Dendritic cell treated with granulocyte-macrophage colony-stimulating factor and Interleukin-4, amounts not matched to agents 40 ng/mL and 50 ng/mL, for 4 days (primary cell): ENCODE measurements around the gene PHIP.

Experiments used
- H3K27ac Mint-ChIP-seq: one replicate; pipeline ENCODE4 v1.8.0; 2022; ENCODE audit warnings: mild to moderate bottlenecking, mixed read lengths
- H3K27me3 Mint-ChIP-seq: one replicate; pipeline ENCODE4 v1.8.0; 2022; ENCODE audit warnings: mild to moderate bottlenecking, mixed read lengths
- H3K36me3 Mint-ChIP-seq: one replicate; pipeline ENCODE4 v1.8.0; 2022; ENCODE audit warnings: low read depth, mixed read lengths
- H3K4me1 Mint-ChIP-seq: one replicate; pipeline ENCODE4 v1.8.0; 2022; ENCODE audit warnings: low read depth, mixed read lengths
- H3K4me3 Mint-ChIP-seq: one replicate; pipeline ENCODE4 v1.8.0; 2022; ENCODE audit warnings: mild to moderate bottlenecking, moderate library complexity, mixed read lengths
- H3K9me3 Mint-ChIP-seq: one replicate; pipeline ENCODE4 v1.8.0; 2022; ENCODE audit warnings: mixed read lengths
- intact Hi-C: fragments of 100-400 bp; cut with micrococcal nuclease; formaldehyde crosslinking; loops from one replicate; pipeline ENCODE4 v1.15.0; 2022

Gene PHIP

GRCh38 chr6:79079561-79080041, 1.5 kb upstream of the PHIP start:
- H3K9me3 Mint-ChIP-seq, result no peaks in the 10 kb centered on the region
- peaks cover 36% of the 10 kb centered on the region for H3K4me1 Mint-ChIP-seq
- peaks cover 21% of the 10 kb centered on the region for H3K36me3 Mint-ChIP-seq
- H3K27ac Mint-ChIP-seq, result peak overlapping the region; percentile 99
- peak overlapping the region; percentile 92 for H3K4me3 Mint-ChIP-seq
- H3K27me3 Mint-ChIP-seq, result no peaks in the 10 kb centered on the region
- intact Hi-C loops, result loop anchor here (2.0 to 10.0 kb wide), 4 partner anchors 457 to 1025 kb away; partner anchors contain the start of genes BCKDHB and LCA5

GRCh38 chr6:79077715-79078074, 359 bp downstream of the PHIP start:
- H3K4me1 Mint-ChIP-seq, result peaks cover 35% of the 10 kb centered on the region
- H3K27me3 Mint-ChIP-seq, result no peaks in the 10 kb centered on the region
- peak overlapping the region; percentile 92 for H3K4me3 Mint-ChIP-seq
- H3K27ac Mint-ChIP-seq, result peak overlapping the region; percentile 99
- intact Hi-C loops, result loop anchor here (1.0 to 10.0 kb wide), 5 partner anchors 156 to 1027 kb away; partner anchors contain the start of genes BCKDHB and LCA5
- peaks cover 21% of the 10 kb centered on the region for H3K36me3 Mint-ChIP-seq
- no peaks in the 10 kb centered on the region for H3K9me3 Mint-ChIP-seq

- no peaks in the 10 kb centered on the region for H3K27me3 Mint-ChIP-seq
Observed at GRCh38 chr6:79076782-79077641, 1.0 kb downstream of the PHIP start.

GRCh38 chr6:79076160-79076559, 1.9 kb downstream of the PHIP start:
- peaks cover 30% of the 10 kb centered on the region for H3K36me3 Mint-ChIP-seq
- H3K27me3 Mint-ChIP-seq, result no peaks in the 10 kb centered on the region
- H3K4me1 Mint-ChIP-seq, result peaks cover 42% of the 10 kb centered on the region
- intact Hi-C loops, result loop anchor here (5.0 to 10.0 kb wide), 3 partner anchors 701 to 1029 kb away; partner anchors contain the start of gene BCKDHB
- no peaks in the 10 kb centered on the region for H3K9me3 Mint-ChIP-seq
- peak overlapping the region; percentile 99 for H3K27ac Mint-ChIP-seq
- H3K4me3 Mint-ChIP-seq, result peak overlapping the region; percentile 80

More at GRCh38 chr6:79076782-79077641, 1.0 kb downstream of the PHIP start:
- Mint-ChIP-seq H3K27ac (peak overlapping the region; percentile 99), H3K36me3 (peaks cover 27% of the 10 kb centered on the region), H3K4me3 (peak overlapping the region; percentile 80), H3K4me1 (peaks cover 41% of the 10 kb centered on the region), H3K9me3 (no peaks in the 10 kb centered on the region)
- intact Hi-C loops, result loop anchor here (5.0 to 10.0 kb wide), 3 partner anchors 700 to 1028 kb away; partner anchors contain the start of gene BCKDHB

GRCh38 chr6:79073888-79074287, 4.2 kb downstream of the PHIP start:
- intact Hi-C loops, result loop anchor here (10.0 kb wide), 2 partner anchors 791 to 1031 kb away; partner anchors contain the start of gene BCKDHB
- Mint-ChIP-seq H3K27me3 (no peaks in the 10 kb centered on the region), H3K4me1 (peaks cover 33% of the 10 kb centered on the region), H3K4me3 (no peak overlapping the region), H3K9me3 (no peaks in the 10 kb centered on the region), H3K27ac (no peak overlapping the region), H3K36me3 (peaks cover 34% of the 10 kb centered on the region)

- intact Hi-C loops, result loop anchor here (10.0 kb wide), 2 partner anchors 792 to 1032 kb away; partner anchors contain the start of gene BCKDHB
- Mint-ChIP-seq H3K4me3 (no peak overlapping the region), H3K4me1 (peaks cover 33% of the 10 kb centered on the region), H3K27ac (peak overlapping the region; percentile 39), H3K9me3 (no peaks in the 10 kb centered on the region), H3K36me3 (peaks cover 24% of the 10 kb centered on the region), H3K27me3 (no peaks in the 10 kb centered on the region)
Observed at GRCh38 chr6:79072640-79073181, 5.3 kb downstream of the PHIP start.

GRCh38 chr6:79071547-79071946, 6.5 kb downstream of the PHIP start:
- intact Hi-C loops, result loop anchor here (10.0 kb wide), 2 partner anchors 793 to 1033 kb away; partner anchors contain the start of gene BCKDHB
- peaks cover 45% of the 10 kb centered on the region for H3K4me1 Mint-ChIP-seq

GRCh38 chr6:79070206-79070825, 7.7 kb downstream of the PHIP start:
- Mint-ChIP-seq H3K27ac (no peak overlapping the region), H3K4me1 (peaks cover 40% of the 10 kb centered on the region), H3K9me3 (no peaks in the 10 kb centered on the region), H3K36me3 (peaks cover 13% of the 10 kb centered on the region), H3K27me3 (no peaks in the 10 kb centered on the region), H3K4me3 (no peak overlapping the region)
- intact Hi-C loops, result loop anchor here (10.0 kb wide), 2 partner anchors 794 to 1034 kb away; partner anchors contain the start of gene BCKDHB

More at GRCh38 chr6:79071547-79071946, 6.5 kb downstream of the PHIP start:
- no peaks in the 10 kb centered on the region for H3K9me3 Mint-ChIP-seq
- H3K36me3 Mint-ChIP-seq, result peaks cover 19% of the 10 kb centered on the region
- H3K27ac Mint-ChIP-seq, result no peak overlapping the region
- no peak overlapping the region for H3K4me3 Mint-ChIP-seq
- no peaks in the 10 kb centered on the region for H3K27me3 Mint-ChIP-seq

GRCh38 chr6:79066828-79067227, 11.2 kb downstream of the PHIP start:
- H3K4me1 Mint-ChIP-seq, result peaks cover 17% of the 10 kb centered on the region
- intact Hi-C loops, result no loop called here
- H3K27me3 Mint-ChIP-seq, result no peaks in the 10 kb centered on the region

GRCh38 chr6:79066330-79066729, 11.7 kb downstream of the PHIP start:
- Mint-ChIP-seq H3K9me3 (no peaks in the 10 kb centered on the region), H3K27ac (no peak overlapping the region), H3K36me3 (peaks cover 6% of the 10 kb centered on the region), H3K4me1 (peaks cover 17% of the 10 kb centered on the region), H3K27me3 (no peaks in the 10 kb centered on the region), H3K4me3 (no peak overlapping the region)
- intact Hi-C loops, result no loop called here

More at GRCh38 chr6:79066828-79067227, 11.2 kb downstream of the PHIP start:
- peaks cover 7% of the 10 kb centered on the region for H3K36me3 Mint-ChIP-seq
- H3K27ac Mint-ChIP-seq, result no peak overlapping the region
- H3K4me3 Mint-ChIP-seq, result no peak overlapping the region
- H3K9me3 Mint-ChIP-seq, result no peaks in the 10 kb centered on the region

GRCh38 chr6:79065232-79065631, 12.8 kb downstream of the PHIP start:
- intact Hi-C loops, result no loop called here

GRCh38 chr6:79064635-79065034, 13.4 kb downstream of the PHIP start:
- H3K27ac Mint-ChIP-seq, result no peak overlapping the region
- peaks cover 17% of the 10 kb centered on the region for H3K4me1 Mint-ChIP-seq
- intact Hi-C loops, result no loop called here
- H3K27me3 Mint-ChIP-seq, result no peaks in the 10 kb centered on the region
- peaks cover 10% of the 10 kb centered on the region for H3K36me3 Mint-ChIP-seq
- H3K4me3 Mint-ChIP-seq, result no peak overlapping the region
- no peaks in the 10 kb centered on the region for H3K9me3 Mint-ChIP-seq

More at GRCh38 chr6:79065232-79065631, 12.8 kb downstream of the PHIP start:
- no peak overlapping the region for H3K4me3 Mint-ChIP-seq
- H3K9me3 Mint-ChIP-seq, result no peaks in the 10 kb centered on the region
- H3K4me1 Mint-ChIP-seq, result peaks cover 17% of the 10 kb centered on the region
- H3K36me3 Mint-ChIP-seq, result peaks cover 4% of the 10 kb centered on the region
- no peaks in the 10 kb centered on the region for H3K27me3 Mint-ChIP-seq
- H3K27ac Mint-ChIP-seq, result no peak overlapping the region

- peaks cover 16% of the 10 kb centered on the region for H3K4me1 Mint-ChIP-seq
- no peaks in the 10 kb centered on the region for H3K9me3 Mint-ChIP-seq
- no peak overlapping the region for H3K4me3 Mint-ChIP-seq
- H3K27ac Mint-ChIP-seq, result no peak overlapping the region
- H3K27me3 Mint-ChIP-seq, result no peaks in the 10 kb centered on the region
- intact Hi-C loops, result no loop called here
- peaks cover 21% of the 10 kb centered on the region for H3K36me3 Mint-ChIP-seq
Observed at GRCh38 chr6:79062708-79063107, 15.3 kb downstream of the PHIP start.
